Liver (tissue), 9 donors: ENCODE data around the gene DST. TPM values are rescaled to one million over a fixed set of nuclear protein-coding genes. Genes with fewer than 3 reads are reported as not detected.

ENCODE experiments used
- DNase-seq: peaks from one replicate; pipeline ENCODE4 v3.0.0-alpha.2; 2017; ENCODE audit warnings: low spot score
- H3K27ac ChIP-seq, 2 donors: one replicate each; pipeline ENCODE4 v1.7.0; 2013; ENCODE audit warnings: inconsistent platforms in 2 of 2, low read length in 2 of 2, control low read depth in 1 of 2, low read depth in 1 of 2, mild to moderate bottlenecking in 1 of 2
- H3K27me3 ChIP-seq, 4 donors: one replicate each; pipeline versions ENCODE4 v1.6.1 to v1.7.0; 2013; ENCODE audit warnings: low read length in 3 of 4, inconsistent platforms in 1 of 4, mild to moderate bottlenecking in 1 of 4, moderate library complexity in 1 of 4; ENCODE audit not compliant: control insufficient read depth in 4 of 4, insufficient read depth in 4 of 4
- H3K36me3 ChIP-seq, 4 donors: one replicate each; pipeline versions ENCODE4 v1.6.1 to v1.7.0; 2013; ENCODE audit warnings: low read length in 3 of 4, mild to moderate bottlenecking in 3 of 4, low read depth in 1 of 4, moderate library complexity in 1 of 4; ENCODE audit not compliant: control insufficient read depth in 4 of 4, insufficient read depth in 3 of 4
- H3K4me1 ChIP-seq, 4 donors: one replicate each; pipeline versions ENCODE4 v1.6.1 to v1.7.0; 2013; ENCODE audit warnings: low read length in 3 of 4, mild to moderate bottlenecking in 3 of 4, moderate library complexity in 1 of 4; ENCODE audit not compliant: control insufficient read depth in 4 of 4, insufficient read depth in 4 of 4
- H3K4me3 ChIP-seq, 3 donors: one replicate each; pipeline versions ENCODE4 v1.6.1 to v1.7.0; 2013; ENCODE audit warnings: low read length in 3 of 3, control low read depth in 1 of 3, low read depth in 1 of 3, mild to moderate bottlenecking in 1 of 3
- H3K9ac ChIP-seq, 2 donors: one replicate each; pipeline ENCODE4 v1.7.0; 2013; ENCODE audit warnings: low read length in 2 of 2, mild to moderate bottlenecking in 2 of 2, moderate library complexity in 2 of 2, control low read depth in 1 of 2, low read depth in 1 of 2
- H3K9me3 ChIP-seq, 4 donors: one replicate each; pipeline versions ENCODE4 v1.6.1 to v1.7.0; 2013; ENCODE audit warnings: low read length in 3 of 4; ENCODE audit not compliant: control insufficient read depth in 4 of 4
- CTCF ChIP-seq: fragments of 150-350 bp; IDR thresholded peaks from 2 replicates; pipeline ENCODE4 v1.5.1; 2017; ENCODE audit warnings: improper control_type of control experiment, low read depth, low read length; ENCODE audit not compliant: missing input control
- EGR1 ChIP-seq, 2 donors: IDR thresholded peaks; 2 replicates each; pipeline ENCODE4 v1.6.1; 2016 to 2018; ENCODE audit warnings: antibody characterized with exemption in 2 of 2, low read depth in 2 of 2
- FOXA1 ChIP-seq: IDR thresholded peaks from 2 replicates; pipeline ENCODE4 v1.6.1; 2016; ENCODE audit warnings: antibody characterized with exemption
- FOXA2 ChIP-seq: IDR thresholded peaks from 2 replicates; pipeline ENCODE4 v1.6.1; 2016; ENCODE audit warnings: antibody characterized with exemption
- GABPA ChIP-seq, 2 donors: IDR thresholded peaks in 1 of 2; conservative IDR thresholded peaks in 1 of 2; 2 replicates each; pipeline ENCODE4 v1.6.1; 2016; ENCODE audit warnings: antibody characterized with exemption in 2 of 2, mild to moderate bottlenecking in 1 of 2, moderate library complexity in 1 of 2
- HNF4A ChIP-seq, 2 donors: conservative IDR thresholded peaks; 2 replicates each; pipeline ENCODE4 v1.6.1; 2016; ENCODE audit warnings: antibody characterized with exemption in 2 of 2, mild to moderate bottlenecking in 2 of 2
- JUND ChIP-seq, 2 donors: IDR thresholded peaks; 2 replicates each; pipeline ENCODE4 v1.6.1; 2016; ENCODE audit warnings: antibody characterized with exemption in 2 of 2
- MAX ChIP-seq: IDR thresholded peaks from 2 replicates; pipeline ENCODE4 v1.6.1; 2016; ENCODE audit warnings: antibody characterized with exemption
- NR2F2 ChIP-seq: IDR thresholded peaks from 2 replicates; pipeline ENCODE4 v1.6.1; 2016; ENCODE audit warnings: antibody characterized with exemption
- RAD21 ChIP-seq, 2 donors: IDR thresholded peaks; 2 replicates each; pipeline ENCODE4 v1.6.1; 2016; ENCODE audit warnings: antibody characterized with exemption in 2 of 2, mild to moderate bottlenecking in 2 of 2
- RXRA ChIP-seq, 2 donors: IDR thresholded peaks; 2 replicates each; pipeline ENCODE4 v1.6.1; 2017 to 2018; ENCODE audit warnings: antibody characterized with exemption in 2 of 2, mild to moderate bottlenecking in 1 of 2
- SP1 ChIP-seq: IDR thresholded peaks from 2 replicates; pipeline ENCODE4 v1.6.1; 2018; ENCODE audit warnings: antibody characterized with exemption, mild to moderate bottlenecking
- TAF1 ChIP-seq: conservative IDR thresholded peaks from 2 replicates; pipeline ENCODE4 v1.6.1; 2016; ENCODE audit warnings: antibody characterized with exemption, mild to moderate bottlenecking
- YY1 ChIP-seq: IDR thresholded peaks from 2 replicates; pipeline ENCODE4 v1.6.1; 2016; ENCODE audit warnings: antibody characterized with exemption, mild to moderate bottlenecking
- WGBS: extraction: QIAGEN DNeasy Blood & Tissue Kit; methylation state at CpG from one replicate; pipeline ENCODE4 v1.1.7; 2013; 5-methylcytosine and 5-hydroxymethylcytosine counted together
- polyA plus RNA-seq, 2 donors: library from polyadenylated mRNA; stranded (reverse) in 1 of 2; unstranded in 1 of 2; fragments of 200-250 nt in 1 of 2; fragments of >200 nt in 1 of 2; fragmentation: Nextera tagmentation in 1 of 2; extraction: Ambion mirVana in 1 of 2; gene quantifications; one replicate each; pipeline versions ENCODE4 v1.2.1 to v1.2.3, GENCODE V29; 2013 to 2015
- total RNA-seq, 2 donors: library from RNA; depleted of rRNA; stranded (reverse); fragments of >200 nt; gene quantifications; one replicate each; pipeline ENCODE4 v1.2.3, GENCODE V29; 2014
- TF ChIP-seq, protein P1 (sequence below): IDR thresholded peaks from 2 replicates; pipeline ENCODE4 v1.6.1; 2016; ENCODE audit warnings: antibody characterized with exemption
- TF ChIP-seq, protein P2 (sequence below): IDR thresholded peaks from 2 replicates; pipeline ENCODE4 v1.6.1; 2016; ENCODE audit warnings: antibody characterized with exemption, mild to moderate bottlenecking
- TF ChIP-seq, protein P3 (sequence below): IDR thresholded peaks from 2 replicates; pipeline ENCODE4 v1.6.1; 2016; ENCODE audit warnings: antibody characterized with exemption
- donor health status: healthy.
- donor health status: healthy.
- donor health status: healthy.
- donor health status: healthy.
- donor health status: healthy.

DST gene
- total and polyA plus RNA-seq, 4 donors: 30.5 to 234 (median 86.7) TPM

- H3K27me3 ChIP-seq: no peaks in the 10 kb centered on the region
- TF ChIP-seq GABPA (IDR thresholded peaks at IDR 0.05 in 1 of 2, conservative IDR thresholded peaks at IDR 0.05 in 1 of 2) (no peak), EGR1 (IDR thresholded peaks at IDR 0.05; ENCODE audit: low read depth in 2 of 2) (no peak), JUND (IDR thresholded peaks at IDR 0.05) (no peak), RXRA (IDR thresholded peaks at IDR 0.05) (no peak), FOXA2 (no peak), YY1 (no peak), MAX (no peak), NR2F2 (no peak), RAD21 (IDR thresholded peaks at IDR 0.05) (no peak), SP1 (no peak), HNF4A (conservative IDR thresholded peaks at IDR 0.05) (no peak), TAF1 (no peak), FOXA1 (no peak), CTCF (no peak)
- TF ChIP-seq, protein P1, sequence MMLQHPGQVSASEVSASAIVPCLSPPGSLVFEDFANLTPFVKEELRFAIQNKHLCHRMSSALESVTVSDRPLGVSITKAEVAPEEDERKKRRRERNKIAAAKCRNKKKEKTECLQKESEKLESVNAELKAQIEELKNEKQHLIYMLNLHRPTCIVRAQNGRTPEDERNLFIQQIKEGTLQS: no peak
- TF ChIP-seq, protein P2, sequence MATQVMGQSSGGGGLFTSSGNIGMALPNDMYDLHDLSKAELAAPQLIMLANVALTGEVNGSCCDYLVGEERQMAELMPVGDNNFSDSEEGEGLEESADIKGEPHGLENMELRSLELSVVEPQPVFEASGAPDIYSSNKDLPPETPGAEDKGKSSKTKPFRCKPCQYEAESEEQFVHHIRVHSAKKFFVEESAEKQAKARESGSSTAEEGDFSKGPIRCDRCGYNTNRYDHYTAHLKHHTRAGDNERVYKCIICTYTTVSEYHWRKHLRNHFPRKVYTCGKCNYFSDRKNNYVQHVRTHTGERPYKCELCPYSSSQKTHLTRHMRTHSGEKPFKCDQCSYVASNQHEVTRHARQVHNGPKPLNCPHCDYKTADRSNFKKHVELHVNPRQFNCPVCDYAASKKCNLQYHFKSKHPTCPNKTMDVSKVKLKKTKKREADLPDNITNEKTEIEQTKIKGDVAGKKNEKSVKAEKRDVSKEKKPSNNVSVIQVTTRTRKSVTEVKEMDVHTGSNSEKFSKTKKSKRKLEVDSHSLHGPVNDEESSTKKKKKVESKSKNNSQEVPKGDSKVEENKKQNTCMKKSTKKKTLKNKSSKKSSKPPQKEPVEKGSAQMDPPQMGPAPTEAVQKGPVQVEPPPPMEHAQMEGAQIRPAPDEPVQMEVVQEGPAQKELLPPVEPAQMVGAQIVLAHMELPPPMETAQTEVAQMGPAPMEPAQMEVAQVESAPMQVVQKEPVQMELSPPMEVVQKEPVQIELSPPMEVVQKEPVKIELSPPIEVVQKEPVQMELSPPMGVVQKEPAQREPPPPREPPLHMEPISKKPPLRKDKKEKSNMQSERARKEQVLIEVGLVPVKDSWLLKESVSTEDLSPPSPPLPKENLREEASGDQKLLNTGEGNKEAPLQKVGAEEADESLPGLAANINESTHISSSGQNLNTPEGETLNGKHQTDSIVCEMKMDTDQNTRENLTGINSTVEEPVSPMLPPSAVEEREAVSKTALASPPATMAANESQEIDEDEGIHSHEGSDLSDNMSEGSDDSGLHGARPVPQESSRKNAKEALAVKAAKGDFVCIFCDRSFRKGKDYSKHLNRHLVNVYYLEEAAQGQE: no peak
- 93% methylated on average over 2 of the region's 2 CpGs for whole genome bisulfite sequencing
- H3K9me3 ChIP-seq: no peaks in the 10 kb centered on the region
- no peak for DNase-seq
- no peak overlapping the region for H3K4me3 ChIP-seq
- H3K9ac ChIP-seq: no peak overlapping the region
- no peaks in the 10 kb centered on the region for H3K4me1 ChIP-seq
- H3K36me3 ChIP-seq: peaks cover 7 to 55% (median 44%) of the 10 kb centered on the region in 4 donors
- no peak overlapping the region for H3K27ac ChIP-seq
Measured at GRCh38 chr6:56607111-56607752, 35.5 kb downstream of the DST start.

GRCh38 chr6:56605435-56605834 lies 37.3 kb downstream of the DST start:
- 97% methylated on average over 1 of the region's 1 CpG for WGBS
- Histone ChIP-seq H3K9me3 (no peaks in the 10 kb centered on the region), H3K27ac (no peak overlapping the region), H3K27me3 (no peaks in the 10 kb centered on the region), H3K4me3 (no peak overlapping the region), H3K9ac (no peak overlapping the region), H3K4me1 (no peaks in the 10 kb centered on the region), H3K36me3 (peaks cover 6 to 61% (median 47%) of the 10 kb centered on the region in 4 donors)
- no peak for DNase-seq
- TF ChIP-seq, protein P1: no peak
- TF ChIP-seq HNF4A (conservative IDR thresholded peaks at IDR 0.05) (no peak), SP1 (no peak), TAF1 (no peak), FOXA2 (no peak)
- TF ChIP-seq, protein P3, sequence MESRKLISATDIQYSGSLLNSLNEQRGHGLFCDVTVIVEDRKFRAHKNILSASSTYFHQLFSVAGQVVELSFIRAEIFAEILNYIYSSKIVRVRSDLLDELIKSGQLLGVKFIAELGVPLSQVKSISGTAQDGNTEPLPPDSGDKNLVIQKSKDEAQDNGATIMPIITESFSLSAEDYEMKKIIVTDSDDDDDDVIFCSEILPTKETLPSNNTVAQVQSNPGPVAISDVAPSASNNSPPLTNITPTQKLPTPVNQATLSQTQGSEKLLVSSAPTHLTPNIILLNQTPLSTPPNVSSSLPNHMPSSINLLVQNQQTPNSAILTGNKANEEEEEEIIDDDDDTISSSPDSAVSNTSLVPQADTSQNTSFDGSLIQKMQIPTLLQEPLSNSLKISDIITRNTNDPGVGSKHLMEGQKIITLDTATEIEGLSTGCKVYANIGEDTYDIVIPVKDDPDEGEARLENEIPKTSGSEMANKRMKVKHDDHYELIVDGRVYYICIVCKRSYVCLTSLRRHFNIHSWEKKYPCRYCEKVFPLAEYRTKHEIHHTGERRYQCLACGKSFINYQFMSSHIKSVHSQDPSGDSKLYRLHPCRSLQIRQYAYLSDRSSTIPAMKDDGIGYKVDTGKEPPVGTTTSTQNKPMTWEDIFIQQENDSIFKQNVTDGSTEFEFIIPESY: no peak
